PC-3 (cell line): Measurements from ENCODE around the gene KCNK4.
"Not testable (repeated sequence)": the region's sequence is repeated elsewhere in the genome, so short reads cannot be mapped to it uniquely, and the experiment has no call there.

Experiments used
- CTCF ChIP-seq: fragments of 300-600 bp; sonication (generic); conservative IDR thresholded peaks from 2 replicates; pipeline ENCODE4 v1.5.1; 2017; ENCODE audit warnings: antibody characterized with exemption, low read depth, mild to moderate bottlenecking, low read length
- EZH2 ChIP-seq: fragments of 300-600 bp; sonication (generic); IDR thresholded peaks from one replicate; pipeline ENCODE4 v1.6.1; 2017; ENCODE audit warnings: antibody characterized with exemption, mild to moderate bottlenecking, low read length; ENCODE audit not compliant: unreplicated experiment

- TF ChIP-seq CTCF, EZH2: not testable (repeated sequence)
Measured at GRCh38 chr11:64307795-64308194, 16.7 kb downstream of the KCNK4 start.
